ENCODE measurements around the gene CDR2. TPM values are rescaled to one million over a fixed set of nuclear protein-coding genes. Genes with fewer than 3 reads are reported as not detected.

The CDR2 gene
- total and polyA plus RNA-seq, 2 donors (not counting 1 experiment from before 2014, with no cell fraction given): 8.0 to 11.3 TPM

GRCh38 chr16:22323959-22324786 is 50.2 kb downstream of the CDR2 start:
- peaks cover 0 to 93% of the 10 kb centered on the region in 2 experiments for H3K36me3 ChIP-seq (replicated peaks in 1 of 2; ENCODE audit: control extremely low read depth in 1 of 2, control insufficient read depth in 1 of 2, extremely low read depth in 1 of 2, insufficient read depth in 2 of 2, low read length in 1 of 2)
- no peak for DNase-seq
- Mint-ChIP-seq H3K4me3 (no peak overlapping the region), H3K27ac (no peak overlapping the region), H3K9me3 (ENCODE audit: insufficient read depth) (no peaks in the 10 kb centered on the region), H3K27me3 (no peaks in the 10 kb centered on the region), H3K4me1 (no peaks in the 10 kb centered on the region)
- H3K9me3 ChIP-seq (ENCODE audit: control extremely low read depth in 1 of 3, control insufficient read depth in 2 of 3, insufficient read depth in 1 of 3, low read length in 2 of 3): no peaks in the 10 kb centered on the region
- no peak overlapping the region for H3K4me2 ChIP-seq (replicated peaks; ENCODE audit: low read depth, low read length, poor library complexity, severe bottlenecking)
- no peak overlapping the region for H3K4me3 ChIP-seq (ENCODE audit: control extremely low read depth in 1 of 5, extremely low read depth in 1 of 5, insufficient read depth in 1 of 5, low read depth in 2 of 5, low read length in 4 of 5)
- ChIA-PET POLR2A (no interaction called here), CTCF (interaction anchor here (0.6 kb wide), 1 partner anchor 374 kb away, joined by 3 read pairs; no protein-coding TSS in a partner anchor)
- peaks cover 51% of the 10 kb centered on the region for H4K20me1 ChIP-seq (ENCODE audit: control insufficient read depth, insufficient read depth, low read length, poor library complexity, severe bottlenecking)
- H2AFZ ChIP-seq (ENCODE audit: insufficient read depth, low read depth, low read length, poor library complexity, severe bottlenecking): no peak overlapping the region
- H3K9ac ChIP-seq (ENCODE audit: low read length): no peak overlapping the region
- WGBS (ENCODE audit: insufficient coverage): 97% methylated on average over 24 of the region's 24 CpGs
- no peak for ATAC-seq (ENCODE audit: low read depth)
- no peaks in the 10 kb centered on the region for H3K27me3 ChIP-seq (replicated peaks in 1 of 4; ENCODE audit: control extremely low read depth in 1 of 4, control insufficient read depth in 3 of 4, insufficient read depth in 4 of 4, low read length in 3 of 4)
- no peak for TF ChIP-seq EZH2 (IDR thresholded peaks at IDR 0.05; ENCODE audit: borderline replicate concordance, insufficient read depth, low read depth, low read length, poor library complexity, severe bottlenecking)
- TF ChIP-seq CTCF (IDR thresholded peaks at IDR 0.05): no peak
- no peak overlapping the region for H3K27ac ChIP-seq (ENCODE audit: low read length in 2 of 2)
- intact Hi-C loops (cut with micrococcal nuclease): loop anchor here (5.0 kb wide), 1 partner anchor 1167 kb away; the partner anchor contains the start of gene LDAF1
- H3K79me2 ChIP-seq (ENCODE audit: control insufficient read depth, insufficient read depth, low read length): peaks cover 14% of the 10 kb centered on the region
- H3K4me1 ChIP-seq (ENCODE audit: control insufficient read depth in 2 of 2, insufficient read depth in 2 of 2, low read length in 2 of 2): no peaks in the 10 kb centered on the region
